ENCODE measurements around the gene DOK3. TPM values are rescaled to one million over a fixed set of nuclear protein-coding genes. Genes with fewer than 3 reads are reported as not detected.

The DOK3 gene
- total and polyA plus RNA-seq, 2 of the 13 experiments (the other 11 are each of a cell fraction or from before 2014, with no cell fraction given): 1.4 to 1.5 TPM

GRCh38 chr5:177516601-177517568 is 7.3 kb upstream of the DOK3 start, which contains the start of gene DDX41 (continued):
- TF ChIP-seq HMGXB3 (CRISPR knock-in tag; IDR thresholded peaks at IDR 0.05; ENCODE audit: borderline replicate concordance): peak; percentile 84
- TF ChIP-seq, protein P1, sequence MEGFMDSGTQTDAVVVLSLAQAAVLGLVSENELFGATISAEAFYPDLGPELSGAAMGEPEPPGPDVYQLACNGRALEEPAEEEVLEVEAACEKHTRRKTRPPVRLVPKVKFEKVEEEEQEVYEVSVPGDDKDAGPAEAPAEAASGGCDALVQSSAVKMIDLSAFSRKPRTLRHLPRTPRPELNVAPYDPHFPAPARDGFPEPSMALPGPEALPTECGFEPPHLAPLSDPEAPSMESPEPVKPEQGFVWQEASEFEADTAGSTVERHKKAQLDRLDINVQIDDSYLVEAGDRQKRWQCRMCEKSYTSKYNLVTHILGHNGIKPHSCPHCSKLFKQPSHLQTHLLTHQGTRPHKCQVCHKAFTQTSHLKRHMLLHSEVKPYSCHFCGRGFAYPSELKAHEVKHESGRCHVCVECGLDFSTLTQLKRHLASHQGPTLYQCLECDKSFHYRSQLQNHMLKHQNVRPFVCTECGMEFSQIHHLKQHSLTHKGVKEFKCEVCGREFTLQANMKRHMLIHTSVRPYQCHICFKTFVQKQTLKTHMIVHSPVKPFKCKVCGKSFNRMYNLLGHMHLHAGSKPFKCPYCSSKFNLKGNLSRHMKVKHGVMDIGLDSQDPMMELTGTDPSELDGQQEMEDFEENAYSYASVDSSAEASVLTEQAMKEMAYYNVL (CRISPR knock-in tag; IDR thresholded peaks at IDR 0.05; ENCODE audit: borderline replicate concordance): peak; percentile 81; the same call in 1 of the 2 replicates
- no peak; the same call in 1 of the 2 replicates for TF ChIP-seq SRF (IDR thresholded peaks at IDR 0.05; ENCODE audit: low read depth, low read length)
- peak; percentile 95 for TF ChIP-seq ZNF792 (CRISPR knock-in tag; IDR thresholded peaks at IDR 0.05)
- TF ChIP-seq CEBPB (IDR thresholded peaks at IDR 0.05; ENCODE audit: borderline replicate concordance, low read depth, low read length): no peak
- peak; percentile 97 for TF ChIP-seq TAF1 (CRISPR knock-in tag; IDR thresholded peaks at IDR 0.05)
- TF ChIP-seq ZNF441 (CRISPR knock-in tag; IDR thresholded peaks at IDR 0.05; ENCODE audit: borderline replicate concordance): 0 out of 2 replicates have a peak, but pooled peaks have one; percentile 26
- TF ChIP-seq KDM5B (CRISPR knock-in tag; IDR thresholded peaks at IDR 0.05; ENCODE audit: borderline replicate concordance): peak; percentile 93; the same call in 1 of the 2 replicates
- peak; percentile 94 for TF ChIP-seq KMT2B (CRISPR knock-in tag; IDR thresholded peaks at IDR 0.05)
- TF ChIP-seq SATB2 (CRISPR knock-in tag; IDR thresholded peaks at IDR 0.05): 0 out of 2 replicates have a peak, but pooled peaks have one; percentile 24
- peak; percentile 89 for TF ChIP-seq ZC3H13 (CRISPR knock-in tag; IDR thresholded peaks at IDR 0.05)
- peak; percentile 84; the same call in 1 of the 2 replicates for TF ChIP-seq ZNF615 (CRISPR knock-in tag; IDR thresholded peaks at IDR 0.05; ENCODE audit: borderline replicate concordance)
- TF ChIP-seq TCF7L2 (IDR thresholded peaks at IDR 0.05; ENCODE audit: low read depth, low read length): no peak
- 0 out of 2 replicates have a peak, but pooled peaks have one; percentile 35 for TF ChIP-seq TP53 (CRISPR knock-in tag; conservative IDR thresholded peaks at IDR 0.05)
- peak; percentile 69; the same call in 1 of the 2 replicates for TF ChIP-seq FOXA3 (CRISPR knock-in tag; IDR thresholded peaks at IDR 0.05)
- peak; percentile 35; the same call in 1 of the 2 replicates for TF ChIP-seq ZNF264 (CRISPR knock-in tag; IDR thresholded peaks at IDR 0.05)
- TF ChIP-seq, protein P2, sequence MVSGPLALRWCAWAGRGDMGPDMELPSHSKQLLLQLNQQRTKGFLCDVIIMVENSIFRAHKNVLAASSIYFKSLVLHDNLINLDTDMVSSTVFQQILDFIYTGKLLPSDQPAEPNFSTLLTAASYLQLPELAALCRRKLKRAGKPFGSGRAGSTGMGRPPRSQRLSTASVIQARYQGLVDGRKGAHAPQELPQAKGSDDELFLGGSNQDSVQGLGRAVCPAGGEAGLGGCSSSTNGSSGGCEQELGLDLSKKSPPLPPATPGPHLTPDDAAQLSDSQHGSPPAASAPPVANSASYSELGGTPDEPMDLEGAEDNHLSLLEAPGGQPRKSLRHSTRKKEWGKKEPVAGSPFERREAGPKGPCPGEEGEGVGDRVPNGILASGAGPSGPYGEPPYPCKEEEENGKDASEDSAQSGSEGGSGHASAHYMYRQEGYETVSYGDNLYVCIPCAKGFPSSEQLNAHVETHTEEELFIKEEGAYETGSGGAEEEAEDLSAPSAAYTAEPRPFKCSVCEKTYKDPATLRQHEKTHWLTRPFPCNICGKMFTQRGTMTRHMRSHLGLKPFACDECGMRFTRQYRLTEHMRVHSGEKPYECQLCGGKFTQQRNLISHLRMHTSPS (CRISPR knock-in tag; IDR thresholded peaks at IDR 0.05; ENCODE audit: low read depth): peak; percentile 69; the same call in 1 of the 2 replicates
- no peak for TF ChIP-seq HMG20A (CRISPR knock-in tag; IDR thresholded peaks at IDR 0.05; ENCODE audit: borderline replicate concordance)
- TF ChIP-seq PLRG1 (conservative IDR thresholded peaks at IDR 0.05): no peak
- TF ChIP-seq SNAPC2 (CRISPR knock-in tag; IDR thresholded peaks at IDR 0.05): peak; percentile 84; the same call in 1 of the 2 replicates
- peak; percentile 77 for TF ChIP-seq ZSCAN29 (CRISPR knock-in tag; conservative IDR thresholded peaks at IDR 0.05)
- peak; percentile 91 for TF ChIP-seq NFYC (CRISPR knock-in tag; IDR thresholded peaks at IDR 0.05)
